Measurements from ENCODE around the gene SHC2.
"Not testable (repeated sequence)": the region's sequence is repeated elsewhere in the genome, so short reads cannot be mapped to it uniquely, and the experiment has no call there.

SHC2 gene

DNA sequence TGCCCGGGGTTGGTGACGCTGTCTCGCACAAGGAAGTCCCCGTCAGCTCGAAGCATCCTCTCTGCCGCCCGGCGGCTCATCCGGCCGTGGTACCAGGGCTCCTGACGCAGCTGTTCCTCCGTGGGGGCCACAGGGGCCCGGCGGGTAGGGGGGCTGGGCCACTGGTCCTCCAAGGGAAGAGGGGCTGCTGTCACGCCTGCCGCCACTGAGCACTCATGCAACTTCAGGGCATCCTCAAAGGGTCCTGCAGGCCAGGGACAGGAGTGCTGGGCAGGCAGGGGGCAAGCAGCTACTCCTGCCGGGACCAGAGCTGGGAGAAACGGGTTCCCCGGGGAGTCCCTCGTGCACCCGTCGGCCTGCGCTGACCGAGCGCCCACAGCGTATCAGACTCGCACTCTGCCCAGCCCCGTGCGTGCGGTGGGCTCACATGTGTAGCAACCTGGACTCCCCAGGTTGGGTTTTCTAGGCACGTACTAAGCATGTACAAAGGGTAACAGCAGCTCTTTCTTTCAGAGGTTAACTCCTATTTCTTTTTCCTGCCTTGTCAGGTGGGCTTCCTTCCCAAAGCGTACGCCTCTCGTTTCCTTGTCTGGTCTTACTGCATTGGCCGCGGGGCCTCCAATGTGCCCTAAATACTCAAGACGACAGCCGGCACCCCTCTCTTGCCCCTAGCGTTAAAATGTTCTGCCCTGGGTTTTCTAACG is 38.5 kb downstream of the SHC2 start:
- DNase-seq = no peak

DNA sequence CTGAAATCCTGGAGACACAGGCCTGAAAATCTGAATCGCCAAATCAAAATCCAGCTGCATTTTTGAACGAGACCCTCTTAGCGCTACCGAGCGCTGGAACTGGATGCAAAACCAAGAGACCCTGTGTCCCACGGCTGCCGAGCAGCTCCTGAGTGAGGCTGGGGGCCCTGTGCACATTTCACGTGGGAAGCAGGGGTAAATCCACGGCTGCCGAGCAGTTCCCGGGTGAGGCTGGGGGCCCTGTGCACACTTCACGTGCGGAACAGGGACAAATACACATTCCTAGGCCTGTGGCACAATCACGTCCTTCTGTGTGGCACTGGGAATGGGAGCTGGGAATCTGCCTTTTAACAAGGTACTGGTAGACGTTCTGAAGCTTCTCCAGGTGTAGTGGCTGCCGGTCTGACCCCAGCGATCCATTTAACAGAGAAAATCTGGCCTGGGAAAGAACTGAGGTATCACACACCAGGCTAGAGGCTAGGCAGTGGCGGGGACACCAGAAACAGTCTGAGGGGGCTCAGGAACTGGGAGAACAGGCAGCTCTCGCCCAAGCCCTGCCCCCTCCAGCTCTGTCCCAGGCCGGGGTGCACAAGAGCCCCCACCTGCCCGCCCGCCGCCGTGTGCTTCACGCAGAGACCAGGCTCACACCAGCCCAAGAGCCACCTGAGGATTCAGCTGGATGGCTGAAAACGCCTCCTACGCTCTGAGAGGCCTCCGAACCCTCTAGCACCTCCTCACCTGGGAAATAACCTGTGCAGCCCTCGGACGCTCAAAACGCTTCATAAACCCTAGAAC is 40.9 kb downstream of the SHC2 start:
- DNase-seq = no peak

DNA sequence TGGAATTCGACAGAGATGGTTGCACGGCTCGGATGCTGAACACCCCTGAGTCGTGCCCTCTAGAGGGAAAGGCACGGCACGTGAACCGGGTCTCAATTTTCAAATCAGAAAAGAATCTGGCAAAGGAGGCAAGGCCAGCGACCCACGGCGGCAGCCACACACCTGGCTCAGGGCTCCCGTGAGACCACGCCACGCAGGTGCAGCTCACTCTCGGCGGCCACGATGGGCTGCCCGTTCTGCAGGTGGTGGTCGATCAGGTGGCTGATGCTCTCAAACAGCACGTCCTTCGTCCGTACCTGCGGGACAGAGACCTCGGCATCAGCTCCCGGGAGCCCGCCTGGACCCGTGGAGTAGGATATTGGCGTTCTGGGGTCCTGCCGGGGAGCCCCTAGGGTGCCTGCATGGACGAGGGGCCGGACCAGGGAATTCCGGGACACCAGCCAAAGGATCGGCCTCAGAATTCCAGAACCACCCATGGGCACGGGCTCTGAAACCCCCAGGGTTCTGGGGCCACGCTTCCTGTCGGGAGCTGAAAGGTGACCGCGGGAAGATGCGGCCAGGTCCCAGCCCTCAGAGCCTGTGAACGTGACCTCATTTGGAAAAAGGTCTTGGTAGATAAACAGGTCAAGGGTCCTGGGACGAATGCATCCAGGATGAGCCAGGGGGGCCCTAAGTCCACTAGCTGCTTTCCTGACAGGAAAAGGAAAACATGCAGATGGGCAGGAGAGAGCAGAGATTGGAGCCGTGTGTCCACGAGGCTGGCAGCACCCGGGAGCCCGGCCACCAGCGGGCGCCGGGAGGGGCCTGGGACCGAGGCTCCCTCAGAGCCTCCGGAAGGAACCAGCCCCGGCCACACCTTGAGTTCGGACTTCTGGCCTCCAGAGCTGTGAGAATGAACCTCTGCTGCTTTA is 41.8 kb downstream of the SHC2 start:
- DNase-seq = no peak

DNA sequence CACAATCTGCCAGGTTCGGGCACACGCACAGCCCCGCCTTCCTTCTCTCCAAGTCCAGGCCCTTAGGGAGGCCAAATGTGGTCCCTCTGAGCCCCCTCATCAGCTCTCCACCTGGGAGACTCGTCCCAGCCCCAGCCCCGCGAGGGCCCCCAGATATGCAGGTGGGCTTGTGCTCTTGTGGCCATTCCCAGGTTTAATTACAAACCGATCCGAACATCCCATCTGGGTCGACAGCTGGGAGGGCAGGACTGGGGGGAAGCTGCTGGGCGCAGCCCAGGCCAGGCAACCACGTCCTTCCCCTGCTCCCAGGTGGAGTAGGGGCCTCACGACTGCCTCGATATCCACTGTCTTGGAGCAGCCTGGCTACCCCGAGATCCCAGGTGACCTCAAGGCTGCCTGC is 44.4 kb downstream of the SHC2 start:
- no peak for DNase-seq

DNA sequence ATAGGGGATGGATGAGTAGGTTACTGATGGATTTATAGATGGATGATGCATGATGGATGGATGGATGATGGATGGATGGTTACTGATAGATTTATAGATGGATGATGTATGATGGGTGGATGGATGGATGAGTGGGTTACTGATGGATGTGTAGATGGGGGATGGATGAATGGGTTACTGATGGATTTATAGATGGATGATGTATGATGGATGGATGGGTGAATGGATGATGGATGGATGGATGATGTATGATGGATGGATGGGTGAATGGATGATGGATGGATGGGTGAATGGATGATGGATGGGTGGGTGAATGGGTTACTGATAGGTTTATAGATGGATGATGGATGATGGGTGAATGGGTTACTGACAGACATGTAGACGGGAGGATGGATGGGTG is 45.5 kb downstream of the SHC2 start:
- no peak for DNase-seq

DNA sequence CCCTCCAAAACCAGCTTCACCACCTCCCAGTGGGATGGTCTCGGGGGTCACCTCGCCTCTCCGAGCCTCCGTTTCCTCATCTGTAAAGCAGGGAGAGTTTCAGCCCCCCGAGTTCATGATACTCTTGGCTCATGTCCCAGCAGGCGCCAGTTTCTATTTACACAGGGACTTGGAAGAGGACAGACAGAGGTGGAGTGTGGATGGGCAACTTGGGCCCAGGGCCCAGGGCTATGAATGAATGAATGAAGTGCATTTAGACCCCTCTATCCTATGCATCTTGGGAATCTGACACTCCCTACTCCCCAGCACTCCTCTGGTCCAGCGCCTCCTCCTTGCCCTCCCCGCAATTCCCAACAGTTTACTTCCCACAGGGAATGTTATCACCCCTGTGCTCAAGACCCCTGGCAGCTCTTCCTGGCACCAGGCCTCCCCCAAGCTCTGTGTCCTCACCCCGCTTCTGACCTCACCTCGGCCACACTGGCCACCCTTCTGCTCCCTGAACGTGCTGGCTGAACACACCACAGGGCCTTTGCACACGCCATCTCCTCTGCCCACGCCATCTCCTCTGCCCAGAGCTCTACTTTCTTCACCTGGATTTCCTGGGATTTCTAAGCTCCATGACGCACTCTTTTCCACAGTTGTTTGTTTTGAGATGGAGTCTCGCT is 46.9 kb downstream of the SHC2 start:
- peak; percentile 43 for DNase-seq

DNA sequence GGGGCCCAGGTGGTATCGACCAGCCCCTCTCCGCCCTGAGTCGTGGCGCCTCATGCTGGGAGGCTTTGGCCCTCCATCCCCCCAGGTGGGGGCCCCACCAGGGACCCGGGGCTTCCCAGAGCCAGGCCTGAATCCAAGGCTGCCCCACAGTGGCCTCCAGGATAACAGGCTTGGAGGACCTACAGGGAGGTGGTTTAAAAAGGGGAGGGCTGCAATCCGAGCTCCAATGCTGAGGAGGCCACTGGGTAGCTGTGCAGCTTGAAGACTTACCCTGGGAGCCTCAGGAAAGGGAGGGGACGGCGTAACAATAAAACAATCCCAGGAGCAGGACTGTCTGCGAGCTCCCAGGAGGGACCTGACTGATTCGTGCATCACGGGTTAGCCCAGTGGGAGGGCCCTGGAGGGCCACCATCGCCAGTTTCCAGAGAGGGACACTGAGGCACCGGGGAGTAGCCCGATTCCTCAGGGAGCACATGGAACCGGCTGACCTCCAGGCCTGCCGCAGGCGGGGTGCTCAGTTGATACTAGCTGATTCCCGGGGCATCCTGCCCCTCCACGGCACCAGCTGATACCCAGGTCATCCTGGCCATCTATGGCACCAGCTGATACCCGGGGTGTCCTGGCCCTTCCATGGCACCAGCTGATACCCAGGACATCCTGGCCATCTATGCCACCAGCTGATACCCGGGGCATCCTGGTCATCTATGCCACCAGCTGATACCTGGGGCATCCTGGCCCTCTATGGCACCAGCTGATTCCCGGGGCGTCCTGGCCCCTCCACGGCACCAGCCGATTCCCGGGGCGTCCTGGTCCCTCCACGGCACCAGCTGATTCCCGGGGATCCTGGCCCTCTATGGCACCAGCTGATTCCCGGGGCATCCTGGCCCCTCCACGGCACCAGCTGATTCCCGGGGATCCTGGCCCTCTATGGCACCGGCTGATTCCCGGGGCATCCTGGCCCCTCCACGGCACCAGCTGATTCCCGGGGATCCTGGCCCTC is 48.2 kb downstream of the SHC2 start:
- peak; percentile 38 for DNase-seq

DNA sequence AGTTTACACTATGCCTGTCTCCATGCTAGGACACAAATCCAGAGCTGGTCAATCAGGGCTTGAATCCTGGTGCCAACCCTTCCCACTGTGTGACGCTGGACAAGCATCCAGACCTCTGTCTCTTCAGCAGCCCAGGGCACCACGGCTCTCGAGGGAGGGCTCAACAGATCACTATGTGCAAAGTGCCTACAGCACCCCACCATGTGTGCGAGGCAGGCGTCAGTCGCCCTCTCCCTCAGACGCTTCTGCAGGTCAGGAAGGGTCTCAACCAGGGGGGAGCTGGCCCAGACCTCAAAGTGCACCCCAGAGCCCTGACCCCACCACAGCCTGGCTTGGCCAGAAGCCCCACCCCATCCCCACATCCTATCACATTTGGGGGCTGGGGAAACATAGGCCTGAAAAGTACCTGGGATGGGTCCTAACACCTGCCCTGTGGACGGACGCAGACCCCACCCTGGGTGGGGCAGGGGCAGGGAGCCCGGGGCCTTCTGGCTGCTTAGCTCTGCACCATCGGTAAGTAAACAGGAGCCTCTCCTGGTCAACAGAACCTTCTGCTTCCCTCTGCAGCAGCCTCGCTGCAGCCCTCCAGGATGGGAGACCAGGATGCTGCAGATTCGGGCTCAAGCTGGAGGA is 49.0 kb downstream of the SHC2 start:
- no peak for DNase-seq

DNA sequence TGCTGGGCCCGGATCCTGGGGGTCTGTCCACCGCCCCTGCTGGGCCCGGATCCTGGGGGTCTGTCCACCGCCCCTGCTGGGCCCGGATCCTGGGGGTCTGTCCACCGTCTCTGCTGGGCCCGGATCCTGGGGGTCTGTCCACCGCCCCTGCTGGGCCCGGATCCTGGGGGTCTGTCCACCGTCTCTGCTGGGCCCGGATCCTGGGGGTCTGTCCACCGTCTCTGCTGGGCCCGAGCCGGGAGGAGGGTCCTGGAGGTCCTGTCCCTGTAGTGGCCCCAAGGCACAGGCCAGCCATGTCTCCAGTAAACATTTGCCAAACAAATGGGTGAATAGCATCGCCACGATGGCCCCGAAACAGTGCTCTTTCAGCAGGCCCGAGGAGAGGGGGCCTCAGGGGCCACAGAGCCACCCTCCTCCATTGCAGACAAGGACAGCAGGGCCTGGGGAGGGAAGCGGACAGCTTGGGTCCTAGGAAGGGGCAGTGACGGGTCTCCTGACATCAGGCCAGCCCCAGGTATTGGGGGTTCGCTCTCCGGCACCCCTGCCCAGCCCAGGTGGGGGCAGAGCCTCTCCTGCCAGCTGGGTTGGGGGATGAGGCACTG is 49.6 kb downstream of the SHC2 start:
- DNase-seq = not testable (repeated sequence)

DNA sequence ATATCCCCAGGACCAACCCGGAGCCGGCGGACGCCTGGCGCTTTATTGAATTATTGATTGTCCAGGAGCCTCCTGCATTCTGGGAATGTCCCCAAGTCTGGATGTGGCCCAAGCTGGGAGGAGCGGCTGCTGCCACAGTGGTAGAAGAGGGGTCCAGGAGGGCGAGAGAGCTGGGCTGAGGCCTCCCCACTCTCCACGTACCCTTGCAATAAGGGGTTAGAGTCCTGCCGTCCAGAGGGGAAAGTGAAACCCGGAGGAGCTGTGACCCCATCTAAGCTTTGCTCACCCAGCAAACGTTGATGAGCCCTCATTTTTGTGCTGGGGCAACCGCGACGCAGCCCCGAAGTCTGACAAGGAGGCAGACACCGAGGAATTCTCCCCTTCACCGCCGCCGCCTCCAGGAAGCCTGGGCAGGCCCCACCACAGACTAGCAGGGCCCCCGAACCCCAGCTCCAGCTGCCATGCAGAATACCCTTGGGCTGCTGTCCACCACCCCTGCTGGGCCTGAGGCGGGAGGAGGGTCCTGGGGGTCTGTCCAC is 50.5 kb downstream of the SHC2 start:
- no peak for DNase-seq

DNA sequence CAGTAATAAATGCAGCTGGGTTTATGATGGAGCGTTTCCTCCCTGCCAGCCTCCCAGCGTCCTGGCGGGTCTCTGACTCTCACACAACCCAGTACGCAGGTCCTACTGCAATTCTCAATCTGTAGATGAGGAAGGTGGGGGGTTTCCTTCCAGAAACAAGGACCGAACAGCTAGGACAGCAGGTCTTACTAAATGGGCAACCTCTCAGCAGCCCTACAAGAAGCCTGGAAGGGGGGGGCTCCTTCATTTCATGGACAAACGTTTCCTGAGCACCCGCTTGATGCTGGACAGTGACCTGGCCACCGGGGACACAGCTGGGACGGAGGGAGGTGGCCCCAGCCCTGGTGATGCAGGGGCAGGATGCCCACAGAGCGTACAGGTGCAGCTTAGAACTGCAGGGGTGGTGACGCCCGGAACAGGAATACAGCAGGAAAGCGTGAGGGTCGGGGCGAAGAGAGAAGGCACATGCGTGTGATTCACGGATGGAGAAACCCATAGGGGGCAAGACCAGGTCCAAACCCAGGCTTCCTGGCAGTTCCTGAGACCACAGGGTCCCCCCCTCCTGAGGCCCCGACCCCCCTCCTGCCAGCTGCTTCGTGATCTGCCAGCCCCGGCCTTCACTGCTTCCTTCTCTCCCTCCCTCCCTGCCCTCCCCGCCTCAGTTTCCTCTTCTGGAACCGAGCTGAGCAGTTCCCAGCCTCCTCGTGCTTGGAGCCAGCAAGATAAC is 51.2 kb downstream of the SHC2 start:
- DNase-seq = peak; percentile 31

DNA sequence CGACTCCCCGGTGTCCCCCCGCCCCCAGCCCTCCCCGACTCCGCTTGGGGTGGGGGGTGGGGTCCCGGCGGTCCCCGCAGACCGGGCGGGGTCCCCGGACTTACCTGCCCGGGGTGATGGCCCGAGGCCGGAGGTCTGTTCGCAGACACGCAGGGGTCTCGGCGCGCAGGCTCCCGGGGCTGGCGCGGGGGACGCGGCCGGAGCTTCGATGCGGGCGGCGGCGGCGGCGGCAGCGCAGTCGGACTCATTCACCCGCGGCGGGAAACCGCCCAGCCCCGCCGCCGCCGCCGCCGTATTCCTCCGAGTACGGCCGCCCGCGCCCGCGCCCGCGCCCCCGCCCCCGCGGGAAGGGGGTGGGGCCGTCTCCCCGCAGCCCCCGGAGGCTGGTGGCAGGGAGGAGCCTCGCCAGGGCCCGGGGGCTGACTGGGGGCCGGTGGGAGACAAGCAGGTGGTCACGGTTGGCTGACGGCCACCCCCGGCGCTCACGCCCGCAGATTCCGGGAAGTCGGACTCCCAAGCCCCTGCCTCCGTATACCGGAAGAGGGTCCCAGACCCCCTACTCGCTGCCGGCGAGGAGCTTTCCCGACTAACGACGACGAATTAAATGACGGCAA is 51.8 kb downstream of the SHC2 start, which contains the start of gene C2CD4C:
Gene C2CD4C (minus strand): TSS at position 246 of the 614 bp plus-strand sequence. CDS start 786 bp downstream, outside the sequence.
- DNase-seq = peak; percentile 43

DNA sequence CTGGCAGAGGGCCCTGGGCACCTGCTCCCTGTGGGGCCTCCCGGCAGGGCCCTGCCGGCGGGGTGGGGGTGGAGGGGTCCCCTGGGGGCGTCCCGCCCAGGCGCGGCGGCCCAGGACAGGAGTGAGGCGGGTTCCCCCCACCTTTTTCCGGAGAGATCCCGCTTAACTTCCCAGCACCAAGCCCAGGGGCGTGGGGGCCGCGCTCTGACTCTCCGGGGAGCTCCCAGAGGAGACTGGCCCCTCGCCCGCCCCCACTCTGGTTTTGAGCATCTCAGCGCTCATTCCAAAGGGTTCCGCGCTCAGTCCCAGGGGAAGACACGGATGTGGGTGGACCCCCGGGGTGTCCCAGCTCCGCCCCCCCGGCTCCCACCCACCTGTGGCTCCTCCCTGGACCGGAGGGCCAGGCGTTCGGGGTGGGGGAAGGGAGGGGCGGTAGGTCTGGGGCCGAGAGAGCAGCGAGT is 52.4 kb downstream of the SHC2 start:
- peak; percentile 27 for DNase-seq

DNA sequence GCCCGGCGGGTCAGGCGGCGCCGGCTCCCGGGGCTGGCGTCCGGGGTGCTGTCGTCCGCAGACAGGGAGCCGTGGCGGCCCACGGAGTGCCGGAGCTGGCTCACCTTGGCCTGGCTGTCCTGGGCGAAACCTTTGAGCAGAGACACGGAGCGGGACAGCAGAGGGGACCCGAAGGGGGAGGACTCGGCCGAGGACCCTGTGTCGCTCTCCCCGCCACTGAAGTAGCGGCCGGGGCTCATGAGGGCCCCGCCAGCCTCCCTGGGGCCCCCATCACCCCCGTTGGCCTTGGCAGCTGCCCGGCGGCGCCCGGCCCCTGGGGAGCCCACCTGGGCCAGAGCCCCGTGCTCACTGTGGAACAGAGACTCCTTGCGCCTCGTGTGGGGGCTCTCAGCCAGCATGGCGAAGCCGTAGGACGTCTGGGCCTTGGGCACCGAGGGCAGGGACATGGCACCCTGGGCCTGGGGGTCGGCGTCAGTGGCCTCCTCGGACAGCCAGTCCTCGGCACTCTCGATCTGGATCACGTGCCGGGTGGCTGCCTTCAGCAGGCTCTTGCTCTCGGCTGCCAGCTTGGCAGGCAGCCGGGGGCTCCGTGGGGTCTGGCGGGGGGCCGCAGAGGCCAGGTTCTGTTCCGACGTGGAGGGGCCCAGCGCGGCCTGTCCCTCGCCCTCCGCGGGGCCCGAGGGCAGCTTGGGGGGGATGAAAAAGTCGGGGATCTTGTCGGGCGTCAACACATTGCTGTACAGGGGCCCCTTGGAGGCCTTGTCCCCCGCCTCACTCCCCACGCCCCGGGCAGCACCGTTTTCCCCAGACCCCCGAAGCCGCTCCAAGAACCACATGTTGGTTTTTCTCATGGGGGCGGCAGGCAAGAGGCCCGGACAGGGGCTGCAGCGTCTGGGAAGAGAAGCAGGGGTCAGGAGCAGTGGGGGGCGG is 53.1 kb downstream of the SHC2 start:
- no peak for DNase-seq

DNA sequence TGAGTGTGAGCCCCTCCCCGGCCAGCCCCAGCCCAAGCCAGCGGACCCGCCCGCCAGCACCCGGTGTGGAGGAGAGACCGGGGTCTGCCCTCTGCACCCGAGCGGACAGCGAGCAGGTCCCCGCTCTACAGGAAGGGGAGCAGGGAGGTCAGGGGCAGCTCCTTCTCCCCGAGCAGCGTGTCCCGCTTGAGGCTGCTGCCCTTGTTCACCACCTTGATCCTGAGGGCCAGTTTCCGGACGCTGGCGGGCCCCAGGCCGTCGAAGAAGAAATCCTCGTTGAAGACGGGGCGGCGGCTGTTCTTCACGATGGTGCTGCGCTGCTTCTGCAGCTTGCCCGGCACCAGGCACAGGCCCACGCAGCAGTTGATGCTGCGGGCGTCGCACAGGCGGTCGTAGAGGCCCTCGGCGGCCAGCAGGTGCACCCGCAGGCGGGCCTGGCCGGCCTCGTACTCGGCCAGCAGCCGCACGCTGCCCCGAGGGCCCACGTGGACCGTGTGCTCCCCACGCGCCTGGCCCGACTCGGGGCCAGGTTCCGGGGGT is 53.8 kb downstream of the SHC2 start:
- DNase-seq = no peak

DNA sequence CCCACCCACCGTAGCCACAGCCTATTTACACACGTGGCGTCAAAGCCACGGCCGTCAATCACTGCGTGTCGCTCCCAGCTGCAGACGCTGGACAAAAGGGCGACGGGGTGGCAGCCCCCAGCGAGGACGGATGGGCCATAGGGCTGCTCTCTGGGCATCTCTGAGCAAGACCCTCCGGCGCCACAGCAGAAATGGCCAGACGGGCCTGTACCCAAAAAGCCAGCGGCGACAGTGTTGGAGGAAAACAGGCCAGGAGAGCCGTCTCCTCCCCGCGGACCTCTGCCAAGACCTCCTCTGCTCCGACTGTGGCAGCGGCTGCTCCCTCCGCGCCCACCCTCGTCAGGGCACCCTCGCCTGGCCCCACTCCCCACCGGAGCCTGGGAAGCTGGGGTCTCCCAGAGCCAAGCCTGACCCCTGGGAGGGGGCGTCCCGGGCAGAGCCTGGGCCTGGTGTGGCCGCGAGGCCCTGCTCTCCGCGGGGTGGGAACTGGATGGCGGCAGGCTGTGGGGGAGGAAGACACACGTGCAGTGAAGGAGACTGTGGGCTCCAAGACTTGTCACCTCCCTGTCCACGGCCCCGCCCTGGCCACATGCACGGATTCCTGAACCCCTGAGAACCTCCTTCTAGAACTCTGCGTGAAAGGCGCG is 54.6 kb downstream of the SHC2 start:
- DNase-seq = no peak

Data from COR-L47 (cell line).